ENCODE measurements around the gene ABCD2. TPM values are rescaled to one million over a fixed set of nuclear protein-coding genes. Genes with fewer than 3 reads are reported as not detected.
A peak's percentile ranks its signal among the peaks of the same experiment; 100 is the strongest.
"Not testable (repeated sequence)": the region's sequence is repeated elsewhere in the genome, so short reads cannot be mapped to it uniquely, and the experiment has no call there.

The ABCD2 gene
- total RNA-seq, 1 donor from 2014 or later, result under 0.01 TPM

- DNase-seq (ENCODE audit: low read depth), result no peak
Observed at GRCh38 chr12:39538679-39539104, 80.9 kb downstream of the ABCD2 start.

- no peak for DNase-seq (ENCODE audit: low read depth)
Observed at GRCh38 chr12:39533951-39534350, 85.7 kb downstream of the ABCD2 start.

GRCh38 chr12:39532448-39532847 lies 87.2 kb downstream of the ABCD2 start:
- no peak for DNase-seq (ENCODE audit: low read depth)

GRCh38 chr12:39526974-39527373 lies 92.6 kb downstream of the ABCD2 start:
- DNase-seq (ENCODE audit: low read depth), result no peak

DNA sequence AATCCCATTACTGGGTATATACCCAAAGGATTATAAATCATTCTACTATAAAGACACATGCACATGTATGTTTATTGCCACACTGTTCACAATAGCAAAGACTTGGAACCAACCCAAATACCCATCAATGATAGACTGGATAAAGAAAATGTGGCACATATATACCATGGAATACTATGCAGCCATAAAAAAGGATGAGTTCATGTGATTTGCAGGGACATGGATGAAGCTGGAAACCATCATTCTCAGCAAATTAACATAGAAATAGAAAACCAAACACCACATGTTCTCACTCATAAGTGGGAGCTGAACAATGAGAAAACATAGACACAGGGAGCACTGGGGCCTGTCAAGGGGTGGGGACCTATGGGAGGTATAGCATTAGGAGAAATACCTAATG lies 97.4 kb downstream of the ABCD2 start:
- DNase-seq (ENCODE audit: low read depth), result not testable (repeated sequence)

- DNase-seq (ENCODE audit: low read depth), result no peak
Observed at GRCh38 chr12:39510001-39510400, 109.6 kb downstream of the ABCD2 start.

DNA sequence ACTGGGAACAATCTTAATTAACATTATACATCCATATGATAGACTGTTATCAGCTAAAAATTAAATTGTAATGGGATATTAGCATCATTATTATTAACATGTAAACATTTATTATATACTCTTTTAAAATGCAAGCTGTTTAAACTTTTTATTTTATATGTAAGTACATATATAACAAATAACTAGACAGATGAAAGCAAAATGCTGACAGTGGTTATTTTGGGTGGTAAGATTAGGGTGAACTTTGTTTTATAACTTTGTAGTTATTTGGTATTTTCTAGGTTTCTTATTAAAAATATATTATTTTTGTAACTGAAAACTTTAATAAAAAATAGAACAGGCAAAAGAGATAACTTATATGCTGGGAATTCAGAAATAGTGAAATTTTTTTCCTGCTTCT lies 114.0 kb downstream of the ABCD2 start:
- DNase-seq (ENCODE audit: low read depth), result no peak

DNA sequence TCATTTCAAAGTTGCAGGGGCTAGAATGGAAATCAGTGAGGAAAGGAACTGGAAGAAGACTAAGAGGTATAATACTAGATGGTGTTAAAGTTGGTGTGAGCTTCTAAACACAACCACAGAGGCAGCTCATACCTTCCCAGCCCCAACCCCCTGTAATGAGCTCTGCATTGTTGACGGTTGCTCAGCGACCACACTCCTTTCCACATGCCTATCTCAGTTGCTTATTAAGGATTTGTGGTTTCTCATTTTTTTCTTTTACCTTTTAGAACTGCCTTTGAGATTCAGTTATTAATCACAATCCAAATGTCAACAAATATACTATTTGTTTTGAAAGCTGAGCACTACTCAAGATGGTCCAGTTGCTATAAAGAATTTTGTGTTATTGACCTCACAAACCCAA lies 114.6 kb downstream of the ABCD2 start:
- peak; percentile 72 for DNase-seq (ENCODE audit: low read depth)

DNA sequence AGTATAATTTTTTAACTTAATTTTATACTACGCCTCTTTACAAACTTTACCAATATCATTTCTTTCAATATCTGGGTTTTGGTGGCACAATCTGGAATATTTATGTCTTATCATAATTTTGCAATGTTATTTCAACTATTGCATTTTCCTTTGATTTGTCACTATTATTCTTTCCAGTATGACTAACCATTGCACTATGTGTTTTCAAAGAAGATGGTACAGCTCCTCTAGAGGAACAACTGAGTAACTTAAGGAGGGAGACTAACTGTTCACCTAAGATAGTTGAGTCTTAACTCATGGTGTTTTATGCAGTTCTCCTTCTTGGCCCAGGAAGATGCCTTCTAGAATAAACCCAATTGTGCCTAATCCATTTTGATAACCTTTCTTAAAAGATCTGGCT lies 116.2 kb downstream of the ABCD2 start:
- peak; percentile 53 for DNase-seq (ENCODE audit: low read depth)

- DNase-seq (ENCODE audit: low read depth), result no peak
Observed at GRCh38 chr12:39502726-39503125, 116.9 kb downstream of the ABCD2 start.

Other genes with a start within 250 kb of the ABCD2 start
- 20.5 and 62.0 TPM in 2 replicates for gene KIF21A, start 176.7 kb downstream of the ABCD2 start, total RNA-seq

All from renal cortical epithelial cell (primary cell).